A549 treated with AZD9567 at 1 μM for 4 hours (cell line): Measurements from ENCODE around the gene FOXA1. TPM values are rescaled to one million over a fixed set of nuclear protein-coding genes. Genes with fewer than 3 reads are reported as not detected.

Source experiments
- total RNA-seq: library from RNA; stranded (reverse); fragments of 200-300 nt; extraction: Qiagen RNA extraction; gene quantifications from 5 replicates; pipeline ENCODE4 v1.2.3, GENCODE V29; 2022; ENCODE audit not compliant: insufficient read depth

Gene FOXA1
- total RNA-seq = 4.8 to 7.5 TPM (median 6.4 TPM) in 5 replicates

GRCh38 chr14:37594971-37595808 is at the start of gene FOXA1, which contains the start of gene TTC6:
Gene FOXA1, minus strand, starts transcription at chr14:37595249. Its CDS starts 277 bp downstream, at chr14:37594972.
Gene TTC6, plus strand, starts transcription at chr14:37595629. Its CDS starts 26,436 bp downstream, at chr14:37622065.

Other genes with a start within 250 kb of the FOXA1 start
- 0.13 to 0.39 TPM (median 0.33 TPM) in 4 of 5 replicates, not detected in the other for gene TTC6, start 380 bp upstream of the FOXA1 start, total RNA-seq